Loucy (cell line): ENCODE data around the gene DSCAM.

ENCODE experiments used
- H2AFZ ChIP-seq: fragments of 200-600 bp; sonication (generic); 2 replicates; pipeline ENCODE4 v1.6.0; 2016; ENCODE audit warnings: antibody characterized with exemption, mild to moderate bottlenecking, low read length, moderate library complexity
- H3F3A ChIP-seq: fragments of 200-600 bp; 2 replicates; pipeline ENCODE4 v1.6.0; 2016; ENCODE audit warnings: antibody characterized with exemption, low read depth, mild to moderate bottlenecking
- H3K27me3 ChIP-seq: fragments of 200-600 bp; sonication (generic); 2 replicates; pipeline ENCODE4 v1.6.1; 2014; ENCODE audit warnings: low read length, mild to moderate bottlenecking; ENCODE audit not compliant: insufficient read depth, poor library complexity, severe bottlenecking
- H3K36me3 ChIP-seq: fragments of 200-600 bp; sonication (generic); 2 replicates; pipeline ENCODE4 v1.6.1; 2016; ENCODE audit warnings: low read length; ENCODE audit not compliant: insufficient read depth
- H3K4me1 ChIP-seq: fragments of 200-600 bp; sonication (generic); 2 replicates; pipeline ENCODE4 v1.5.1; 2014; ENCODE audit warnings: low read length, mild to moderate bottlenecking; ENCODE audit not compliant: insufficient read depth, poor library complexity, severe bottlenecking
- H3K4me2 ChIP-seq: fragments of 200-600 bp; sonication (generic); 2 replicates; pipeline ENCODE4 v1.6.0; 2014; ENCODE audit warnings: antibody characterized with exemption, low read length, low read depth, mild to moderate bottlenecking; ENCODE audit not compliant: poor library complexity, severe bottlenecking
- H3K4me3 ChIP-seq: fragments of 200-600 bp; sonication (generic); 2 replicates; pipeline ENCODE4 v1.5.1; 2014; ENCODE audit warnings: low read length, mild to moderate bottlenecking, mixed read lengths; ENCODE audit not compliant: poor library complexity, severe bottlenecking
- H3K79me2 ChIP-seq: fragments of 200-600 bp; sonication (generic); 2 replicates; pipeline ENCODE4 v1.6.1; 2014; ENCODE audit warnings: low read length; ENCODE audit not compliant: insufficient read depth
- H3K9ac ChIP-seq: fragments of 200-600 bp; sonication (generic); 2 replicates; pipeline ENCODE4 v1.6.0; 2014; ENCODE audit warnings: mild to moderate bottlenecking, low read depth, low read length, moderate library complexity; ENCODE audit not compliant: poor library complexity, severe bottlenecking
- H3K9me2 ChIP-seq: fragments of 200-600 bp; sonication (generic); replicated peaks from 2 replicates; pipeline ENCODE4 v1.6.1; 2016; ENCODE audit warnings: low read depth, low read length, mixed read lengths
- H3K9me3 ChIP-seq: fragments of 200-600 bp; sonication (generic); 2 replicates; pipeline ENCODE4 v1.6.1; 2014; ENCODE audit warnings: mild to moderate bottlenecking, antibody characterized with exemption, low read length, low read depth; ENCODE audit not compliant: insufficient read depth
- H4K20me1 ChIP-seq: fragments of 200-600 bp; sonication (generic); 2 replicates; pipeline ENCODE4 v1.6.0; 2014; ENCODE audit warnings: antibody characterized with exemption, low read length, mild to moderate bottlenecking; ENCODE audit not compliant: insufficient read depth, poor library complexity, severe bottlenecking
- CTCF ChIP-seq: fragments of 200-600 bp; sonication (generic); conservative IDR thresholded peaks from 2 replicates; pipeline ENCODE4 v1.5.1; 2014; ENCODE audit warnings: mild to moderate bottlenecking, antibody characterized with exemption, low read length
- EZH2phosphoT487 ChIP-seq: fragments of 200-600 bp; IDR thresholded peaks from 2 replicates; pipeline ENCODE4 v1.6.1; 2018; ENCODE audit warnings: antibody characterized with exemption, mild to moderate bottlenecking, moderate library complexity, borderline replicate concordance

The DSCAM gene

DNA sequence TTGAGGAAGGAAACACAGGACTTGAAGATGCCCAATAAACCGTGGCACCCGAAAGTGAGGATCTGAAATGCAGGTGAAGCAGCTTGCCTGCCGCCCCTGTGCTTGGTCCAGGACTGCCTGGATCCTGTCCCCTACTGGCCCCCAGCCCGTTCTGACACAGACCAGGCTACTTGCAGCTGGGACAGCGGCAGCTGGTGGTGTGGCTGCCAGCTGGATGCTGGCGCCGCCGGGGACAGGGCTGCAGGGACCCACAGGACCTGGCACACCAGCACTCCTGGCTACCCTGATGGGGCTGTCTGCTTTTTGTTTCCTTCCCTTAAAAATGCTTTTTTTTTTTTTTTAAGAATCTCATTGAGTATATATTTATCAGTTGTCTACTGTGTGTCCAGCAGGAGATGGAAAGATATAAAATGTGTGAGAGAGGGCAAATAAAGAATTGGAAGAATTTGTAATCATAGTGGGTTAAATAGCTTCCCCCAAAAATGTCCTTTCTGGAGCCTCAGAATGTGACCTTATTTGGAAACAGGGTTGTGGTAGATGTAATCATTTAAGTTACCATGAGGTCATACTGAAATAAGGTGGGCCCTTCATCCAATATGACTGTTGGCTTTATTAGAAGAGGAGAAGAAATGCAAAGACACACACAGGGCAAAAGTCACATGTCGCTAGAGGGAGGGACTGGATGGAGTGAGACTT, 165.6 kb downstream of the DSCAM start:
- Histone ChIP-seq H3K9me3 (no peaks in the 10 kb centered on the region), H2AFZ (no peak overlapping the region), H4K20me1 (no peaks in the 10 kb centered on the region), H3K36me3 (no peaks in the 10 kb centered on the region), H3K4me2 (no peak overlapping the region), H3K79me2 (no peaks in the 10 kb centered on the region), H3F3A (no peaks in the 10 kb centered on the region), H3K9ac (no peak overlapping the region), H3K4me1 (no peaks in the 10 kb centered on the region), H3K9me2 (no peaks in the 10 kb centered on the region), H3K4me3 (no peak overlapping the region), H3K27me3 (no peaks in the 10 kb centered on the region)
- no peak for TF ChIP-seq EZH2phosphoT487
- TF ChIP-seq CTCF: no peak

GRCh38 chr21:40680311-40680710, 166.6 kb downstream of the DSCAM start:
- no peaks in the 10 kb centered on the region for H3K9me2 ChIP-seq
- no peaks in the 10 kb centered on the region for H3F3A ChIP-seq
- H3K36me3 ChIP-seq: no peaks in the 10 kb centered on the region
- H2AFZ ChIP-seq: no peak overlapping the region
- no peak overlapping the region for H3K4me3 ChIP-seq
- H3K4me2 ChIP-seq: no peak overlapping the region
- H3K9ac ChIP-seq: no peak overlapping the region
- no peaks in the 10 kb centered on the region for H3K9me3 ChIP-seq
- no peaks in the 10 kb centered on the region for H3K27me3 ChIP-seq
- TF ChIP-seq EZH2phosphoT487 (no peak), CTCF (no peak)
- H3K4me1 ChIP-seq: no peaks in the 10 kb centered on the region
- H3K79me2 ChIP-seq: no peaks in the 10 kb centered on the region
- H4K20me1 ChIP-seq: no peaks in the 10 kb centered on the region

- Histone ChIP-seq H3K27me3 (no peaks in the 10 kb centered on the region), H2AFZ (no peak overlapping the region), H4K20me1 (no peaks in the 10 kb centered on the region), H3K79me2 (no peaks in the 10 kb centered on the region), H3K9ac (no peak overlapping the region), H3K4me1 (no peaks in the 10 kb centered on the region), H3K9me3 (no peaks in the 10 kb centered on the region), H3K9me2 (no peaks in the 10 kb centered on the region), H3K4me2 (no peak overlapping the region), H3K36me3 (no peaks in the 10 kb centered on the region), H3F3A (no peaks in the 10 kb centered on the region), H3K4me3 (no peak overlapping the region)
- no peak for TF ChIP-seq EZH2phosphoT487
- TF ChIP-seq CTCF: no peak
Observed at GRCh38 chr21:40678681-40679284, 168.2 kb downstream of the DSCAM start.
